GM21423 (cell line): ENCODE measurements around the gene ZNF662.

Experiments
- ATAC-seq: cut with Tn5 transposase; IDR thresholded peaks from one replicate; pipeline ENCODE4 v1.9.1; 2021; ENCODE audit warnings: mild to moderate bottlenecking, moderate library complexity; ENCODE audit not compliant: unreplicated experiment

ZNF662 gene

DNA sequence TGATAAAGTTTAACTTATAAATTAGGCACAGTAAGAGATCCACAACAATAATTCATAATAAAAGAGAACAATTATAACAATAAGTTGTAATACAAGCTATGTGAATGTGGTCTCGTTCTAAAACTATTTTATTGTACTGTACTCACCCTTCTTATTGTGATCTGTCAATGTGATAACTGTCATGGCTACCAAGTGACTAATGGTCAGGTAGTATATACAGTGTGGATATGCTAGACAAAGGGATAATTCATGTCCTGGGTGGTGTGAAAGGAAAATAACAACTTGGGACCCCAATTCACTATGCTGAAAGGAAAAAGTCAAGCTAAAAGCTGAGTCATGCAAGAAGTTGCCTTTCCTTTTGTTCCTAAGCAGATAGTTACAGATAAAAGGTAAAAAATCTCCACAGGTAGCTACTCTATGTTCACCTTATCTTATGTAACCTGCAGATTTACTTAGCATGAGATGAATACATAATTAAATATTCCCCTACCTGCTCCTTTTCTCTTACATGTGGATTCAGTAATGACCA is 19.6 kb upstream of the ZNF662 start:
- ATAC-seq = no peak

DNA sequence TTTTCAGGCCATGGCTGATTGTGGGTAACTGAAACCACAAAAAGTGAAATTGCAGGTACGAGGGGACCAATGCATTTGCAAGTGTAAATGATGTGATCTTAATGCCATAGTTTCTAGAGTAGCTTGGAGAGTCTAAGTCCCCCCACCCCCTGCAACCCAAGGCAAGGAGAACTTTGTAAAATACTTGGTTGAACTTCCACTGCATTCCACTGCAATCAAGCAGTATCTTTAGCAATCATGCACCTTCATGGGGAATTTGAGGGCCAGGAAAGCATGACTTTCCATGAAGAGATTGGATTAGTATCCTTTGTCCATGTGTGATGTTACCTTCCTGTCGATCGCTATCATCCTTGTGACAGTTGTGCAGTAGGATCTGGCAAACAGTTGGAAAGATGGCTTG is 18.9 kb upstream of the ZNF662 start:
- no peak for ATAC-seq

DNA sequence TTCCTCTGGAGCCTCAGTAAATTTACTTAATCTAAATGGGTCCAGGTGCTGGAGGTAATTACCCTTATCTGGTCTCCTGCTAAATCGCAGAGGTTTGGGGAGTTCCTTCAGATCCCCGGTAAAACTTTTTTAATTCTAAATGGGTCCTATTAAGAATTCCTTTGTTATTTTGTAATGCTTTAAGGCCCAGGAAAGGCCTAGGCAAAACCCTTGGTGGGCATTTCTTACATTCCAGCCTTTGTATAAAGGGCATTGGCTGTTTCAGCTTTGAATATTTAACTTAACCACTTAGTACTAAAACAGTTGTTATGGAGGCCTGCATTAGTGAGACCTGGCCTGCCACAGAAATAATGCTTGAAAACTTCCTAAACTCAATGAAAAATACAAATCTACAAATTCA is 14.9 kb upstream of the ZNF662 start:
- no peak for ATAC-seq

- ATAC-seq = no peak
These were observed 13.8 kb upstream of the ZNF662 start for GRCh38 chr3:42892169-42892568.

- no peak for ATAC-seq
These were observed 13.1 kb upstream of the ZNF662 start for GRCh38 chr3:42892807-42893206.

DNA sequence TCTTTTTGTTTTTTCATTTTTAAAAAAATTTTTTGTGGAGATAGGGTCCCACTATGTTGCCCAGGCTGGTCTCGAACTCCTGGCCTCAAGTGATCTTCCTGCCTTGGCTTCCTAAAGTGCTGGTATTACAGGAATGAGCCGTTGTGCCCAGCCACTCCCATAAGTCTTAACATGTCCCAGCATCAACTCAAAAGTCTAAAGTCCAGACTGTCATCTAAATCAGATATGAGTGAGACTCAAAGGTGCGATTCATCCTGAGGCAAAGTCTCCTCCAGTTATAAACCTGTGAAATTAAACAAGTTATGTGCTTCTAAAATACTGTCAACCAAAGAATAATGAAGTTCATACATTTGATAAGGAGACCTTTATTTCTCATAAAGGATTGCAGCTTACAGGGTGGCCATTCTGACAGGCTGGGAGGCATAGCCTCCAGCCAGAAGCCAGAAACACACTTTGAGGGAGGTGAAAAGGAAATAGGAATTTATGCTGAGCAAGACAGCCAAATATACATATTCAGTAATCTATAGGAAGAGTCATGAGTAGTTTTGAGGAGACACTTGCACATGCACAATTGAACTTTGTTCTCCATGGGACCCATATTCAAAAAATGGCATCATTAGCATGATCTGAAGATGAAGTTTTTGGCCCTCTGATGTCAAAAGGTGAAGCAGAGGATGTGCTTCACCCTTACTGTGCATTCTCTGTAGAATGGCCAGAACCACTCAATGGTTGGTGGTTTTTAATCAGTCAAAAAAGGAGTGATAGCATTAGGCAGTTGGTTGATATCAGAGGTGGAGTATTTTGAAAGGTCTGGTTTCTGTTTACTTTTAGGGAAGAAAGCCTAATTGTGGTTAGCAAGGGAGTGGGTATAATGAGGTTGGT is 11.0 kb upstream of the ZNF662 start:
- ATAC-seq = no peak

GRCh38 chr3:42895580-42895868 is 10.4 kb upstream of the ZNF662 start:
- ATAC-seq = no peak

DNA sequence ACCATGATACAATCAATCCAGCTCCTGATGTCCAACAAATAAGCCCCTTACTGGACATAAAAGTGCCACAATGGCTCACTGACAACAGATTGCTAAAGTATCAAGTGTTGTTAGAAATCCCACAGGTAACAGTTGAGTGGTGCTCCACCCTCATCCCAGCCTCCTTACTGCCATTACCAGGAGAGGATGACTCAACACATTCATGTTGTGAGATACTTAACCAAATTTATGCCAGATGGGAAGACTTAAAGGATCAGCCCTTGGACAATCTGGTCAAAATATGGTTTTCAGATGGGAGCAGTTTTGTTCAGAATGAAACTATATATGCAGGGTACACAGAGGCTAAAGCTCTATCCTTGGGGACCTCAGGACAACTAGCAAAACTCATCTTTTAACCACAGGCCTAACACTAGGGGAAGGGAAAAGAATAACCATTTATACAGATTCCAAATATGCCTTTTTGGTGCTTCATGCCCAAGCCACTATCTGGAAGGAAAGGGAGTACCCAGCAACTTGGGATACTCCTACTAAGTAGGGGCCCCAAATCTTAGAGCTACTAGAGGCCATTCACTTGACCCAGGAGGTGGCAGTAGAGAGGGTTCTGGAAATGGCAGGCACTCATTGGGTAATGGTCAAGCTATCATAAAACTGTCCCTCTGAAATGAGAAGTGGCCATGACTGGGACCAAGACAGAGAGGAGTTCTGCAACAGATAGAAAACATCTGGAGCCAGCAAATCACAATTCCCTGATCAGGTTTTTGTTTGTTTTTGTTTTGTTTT is 6.9 kb upstream of the ZNF662 start:
- ATAC-seq = no peak

DNA sequence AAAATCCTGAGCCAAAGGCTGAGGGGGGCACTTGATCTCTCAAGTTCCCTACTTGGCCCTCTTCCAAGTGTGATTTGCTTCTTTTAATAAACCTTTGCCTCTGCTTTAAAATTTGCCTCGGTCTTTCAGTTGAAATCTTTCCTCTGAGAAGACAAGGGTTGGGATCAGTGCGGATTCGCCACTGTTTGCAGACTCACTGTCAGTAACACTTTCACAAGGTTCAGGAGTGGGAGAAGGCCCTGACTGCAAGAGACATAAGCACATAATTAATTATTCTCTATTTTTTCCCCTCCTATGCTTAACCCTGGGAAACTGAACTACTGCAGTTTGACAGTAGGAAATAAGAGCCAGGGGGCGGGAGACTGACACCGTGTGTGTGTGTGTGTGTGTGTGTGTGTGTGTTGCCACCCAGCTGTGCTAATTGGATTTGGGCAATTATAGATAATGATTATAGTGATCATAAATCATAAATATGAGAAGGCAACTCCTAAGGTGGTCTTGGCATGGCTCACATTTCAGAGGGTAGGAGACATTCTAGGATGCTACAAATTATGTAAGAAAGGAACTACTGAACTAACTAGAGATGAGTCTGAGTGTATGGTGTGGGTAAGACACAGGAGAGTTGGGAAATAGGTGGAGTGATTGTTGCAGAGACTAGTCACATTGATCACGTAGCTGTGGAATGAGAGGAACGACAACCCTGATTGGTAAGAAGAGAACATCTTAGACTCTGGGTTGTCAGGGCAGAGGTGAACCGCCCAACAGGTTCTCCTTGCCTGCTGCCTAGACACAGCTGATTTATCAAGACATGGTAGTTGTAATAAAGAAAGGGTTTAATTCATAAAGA is 5.5 kb upstream of the ZNF662 start:
- ATAC-seq = no peak

- ATAC-seq = no peak
These were observed 4.9 kb upstream of the ZNF662 start for GRCh38 chr3:42901073-42901415.

- ATAC-seq = no peak
These were observed 3.7 kb upstream of the ZNF662 start for GRCh38 chr3:42902257-42902656.

DNA sequence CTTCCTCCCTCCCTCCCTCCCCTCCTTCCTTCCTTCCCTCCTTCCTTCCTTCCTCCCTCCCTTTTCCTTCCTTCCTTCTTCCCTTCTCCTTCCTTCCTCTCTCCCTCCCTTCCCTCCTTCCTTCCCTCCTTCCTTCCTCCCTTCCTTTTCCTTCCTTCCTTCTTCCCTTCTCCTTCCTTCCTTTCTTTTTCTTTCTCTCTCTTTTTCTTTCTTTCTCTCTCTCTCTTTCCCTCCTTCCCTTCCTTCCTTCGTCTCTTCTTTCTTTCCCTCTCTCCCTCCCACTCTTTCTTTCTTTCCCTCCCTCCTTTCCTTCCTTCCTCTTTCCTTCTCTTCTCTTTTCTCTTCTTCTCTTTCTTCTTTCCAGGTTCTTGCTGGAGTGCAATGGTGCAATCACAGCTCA is 1.9 kb upstream of the ZNF662 start:
- no peak for ATAC-seq

DNA sequence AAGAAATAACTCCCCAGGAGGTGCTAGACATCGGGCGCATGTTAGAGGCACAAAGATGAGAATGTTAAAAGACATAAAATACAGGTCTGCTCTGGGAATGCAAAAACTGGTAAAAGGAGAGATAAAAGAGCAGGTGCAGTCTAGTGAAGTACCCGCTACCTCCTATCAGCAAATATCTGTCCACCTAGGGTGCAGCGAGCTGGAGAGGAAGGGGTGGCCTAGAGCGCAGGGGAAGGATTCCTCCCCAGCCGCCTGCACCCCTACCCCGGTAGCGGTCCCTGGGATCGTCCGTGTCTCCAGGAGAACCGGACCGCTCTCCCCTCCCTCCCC is 237 bp upstream of the ZNF662 start:
- no peak for ATAC-seq

DNA sequence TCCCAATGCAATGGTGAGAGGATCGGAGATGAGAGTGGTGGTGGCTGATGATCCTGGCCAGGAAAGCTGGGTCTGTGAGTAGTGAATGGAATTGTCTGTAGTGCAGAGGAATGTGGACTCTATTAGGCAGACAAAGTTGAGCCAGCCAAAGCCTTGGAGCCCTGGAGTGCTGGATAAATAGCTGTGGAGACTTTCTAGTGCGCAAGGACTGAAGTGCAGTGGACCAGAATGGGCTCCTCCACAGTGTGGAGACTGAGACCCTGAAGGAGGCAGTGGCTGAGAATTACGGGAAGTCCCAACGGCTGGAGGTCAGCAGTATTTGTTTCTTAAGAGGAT is 874 bp downstream of the ZNF662 start:
- no peak for ATAC-seq

GRCh38 chr3:42908675-42909074 is 2.7 kb downstream of the ZNF662 start:
- no peak for ATAC-seq

GRCh38 chr3:42911551-42911950 is 5.6 kb downstream of the ZNF662 start:
- ATAC-seq = no peak

DNA sequence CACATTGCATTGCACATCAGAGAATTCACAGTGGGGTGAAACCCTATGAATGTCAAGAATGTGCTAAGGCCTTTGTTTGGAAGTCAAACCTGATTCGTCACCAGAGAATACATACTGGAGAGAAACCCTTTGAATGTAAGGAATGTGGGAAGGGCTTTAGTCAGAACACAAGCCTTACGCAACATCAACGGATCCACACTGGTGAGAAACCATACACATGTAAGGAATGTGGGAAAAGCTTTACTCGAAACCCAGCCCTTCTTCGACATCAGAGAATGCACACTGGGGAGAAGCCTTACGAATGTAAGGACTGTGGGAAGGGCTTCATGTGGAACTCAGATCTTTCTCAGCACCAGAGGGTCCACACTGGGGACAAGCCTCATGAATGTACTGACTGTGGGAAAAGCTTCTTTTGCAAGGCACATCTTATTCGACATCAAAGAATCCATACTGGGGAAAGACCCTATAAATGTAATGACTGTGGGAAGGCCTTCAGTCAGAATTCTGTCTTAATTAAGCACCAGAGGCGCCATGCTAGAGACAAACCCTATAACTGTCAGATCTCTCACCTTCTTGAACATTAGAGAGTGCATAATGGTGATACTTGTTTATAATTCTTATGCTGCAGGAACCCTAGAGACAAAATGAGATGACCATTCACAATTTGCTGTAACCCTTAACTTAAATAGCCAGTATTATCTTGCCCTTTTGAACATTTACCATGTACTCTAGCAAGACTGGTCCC is 9.0 kb downstream of the ZNF662 start:
- ATAC-seq = no peak

- ATAC-seq = no peak
These were observed 17.7 kb downstream of the ZNF662 start for GRCh38 chr3:42923606-42924005.

DNA sequence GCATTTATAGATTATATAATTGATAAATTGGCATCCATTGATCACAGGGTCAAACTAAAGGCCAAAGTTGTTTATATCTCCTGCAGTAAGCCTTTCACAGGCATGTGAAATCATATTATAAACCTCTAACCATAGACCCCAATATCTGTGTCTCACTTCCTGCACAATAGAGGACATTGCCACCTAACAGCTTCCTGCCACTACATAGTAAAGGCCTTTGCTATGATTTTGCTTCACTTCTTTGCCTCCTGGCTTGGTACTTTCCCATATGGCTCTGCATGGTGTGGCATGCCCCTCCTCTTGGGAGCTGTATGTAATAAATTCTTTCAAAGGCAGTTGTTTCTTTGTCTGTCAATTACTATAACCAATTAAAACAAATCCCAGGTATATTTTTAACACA is 20.4 kb downstream of the ZNF662 start:
- ATAC-seq = no peak

DNA sequence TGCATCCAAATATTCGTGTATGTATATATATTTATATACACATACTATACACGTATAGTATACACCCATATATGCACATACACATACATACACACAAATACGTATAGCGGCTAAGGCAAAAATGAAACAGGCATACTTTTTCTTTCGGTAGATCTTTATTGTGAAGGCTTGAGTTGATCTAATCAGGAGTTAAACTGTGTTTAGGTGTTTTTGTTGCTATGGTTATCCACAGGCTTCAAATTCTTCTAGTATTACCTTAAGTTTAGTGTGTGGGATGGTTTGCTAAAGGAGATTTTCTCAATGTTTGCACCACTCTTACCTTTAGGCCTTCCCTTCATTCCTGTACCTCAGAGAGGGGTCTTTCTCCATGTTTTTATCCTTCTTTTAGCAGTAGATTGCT is 28.2 kb downstream of the ZNF662 start:
- no peak for ATAC-seq

- no peak for ATAC-seq
These were observed 29.0 kb downstream of the ZNF662 start for GRCh38 chr3:42934910-42935309.
